HG03045 (cell line): ENCODE measurements around the gene PDE6G.
"Not testable (repeated sequence)": the region's sequence is repeated elsewhere in the genome, so short reads cannot be mapped to it uniquely, and the experiment has no call there.

Experiments used
- ATAC-seq: cut with Tn5 transposase; IDR thresholded peaks from one replicate; pipeline ENCODE4 v1.9.1; 2021; ENCODE audit warnings: mild to moderate bottlenecking, moderate library complexity; ENCODE audit not compliant: unreplicated experiment

Gene PDE6G

DNA sequence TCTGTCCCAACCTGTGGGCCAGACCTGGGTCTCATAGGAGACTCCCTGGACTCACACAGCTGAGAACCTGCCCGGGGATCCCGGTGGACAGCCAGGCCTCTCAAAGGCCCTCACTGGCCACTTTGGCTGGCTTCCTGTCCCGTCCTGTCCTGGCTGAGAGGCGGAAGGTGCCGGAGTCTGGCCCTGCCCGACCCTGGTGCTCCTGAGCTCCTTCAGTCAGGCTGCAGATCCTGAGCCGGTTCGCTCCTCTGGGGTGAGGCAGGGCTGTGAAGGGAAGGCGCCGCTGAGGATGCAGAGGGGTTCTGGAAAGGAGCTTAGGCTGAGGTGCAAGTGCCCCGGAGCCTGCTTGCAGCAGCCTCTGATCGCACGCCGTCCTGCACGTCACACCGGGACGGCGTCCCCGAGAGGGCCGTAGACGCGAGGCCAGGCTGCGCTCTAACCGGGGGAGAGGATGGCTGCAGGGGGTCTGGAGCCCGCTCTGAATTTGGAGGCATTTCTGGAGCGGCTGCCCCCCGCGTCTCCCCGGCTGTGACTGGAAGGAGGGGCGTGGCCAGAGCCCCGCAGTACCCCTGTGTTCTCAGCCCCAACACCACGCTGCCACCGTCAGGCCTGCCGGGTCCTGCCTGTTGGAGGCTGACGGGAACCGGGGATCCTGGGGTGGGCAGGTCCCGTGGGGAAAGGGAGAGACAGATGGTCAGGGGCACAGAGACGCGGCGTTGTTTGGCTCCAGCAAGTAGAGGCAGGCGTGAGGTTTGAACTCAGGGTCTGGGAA, 31.6 kb upstream of the PDE6G start:
- ATAC-seq: no peak

DNA sequence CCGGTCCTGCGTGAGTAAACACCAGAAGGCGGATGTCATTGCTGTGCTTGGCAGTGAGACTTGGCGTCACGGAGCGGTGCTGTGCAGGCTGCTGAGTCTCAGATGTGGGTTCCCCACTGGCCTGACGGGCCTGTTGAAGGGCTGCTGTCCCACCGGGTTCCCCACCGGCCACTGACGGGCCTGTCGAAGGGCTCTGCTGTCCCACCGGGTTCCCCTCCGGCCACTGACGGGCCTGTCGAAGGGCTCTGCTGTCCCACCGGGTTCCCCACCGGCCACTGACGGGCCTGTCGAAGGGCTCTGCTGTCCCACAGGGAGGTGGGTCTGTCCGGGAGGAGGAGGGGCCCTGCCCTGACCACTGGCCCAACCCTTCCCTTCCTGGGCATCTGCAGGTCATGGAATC, 30.3 kb upstream of the PDE6G start:
- no peak for ATAC-seq

DNA sequence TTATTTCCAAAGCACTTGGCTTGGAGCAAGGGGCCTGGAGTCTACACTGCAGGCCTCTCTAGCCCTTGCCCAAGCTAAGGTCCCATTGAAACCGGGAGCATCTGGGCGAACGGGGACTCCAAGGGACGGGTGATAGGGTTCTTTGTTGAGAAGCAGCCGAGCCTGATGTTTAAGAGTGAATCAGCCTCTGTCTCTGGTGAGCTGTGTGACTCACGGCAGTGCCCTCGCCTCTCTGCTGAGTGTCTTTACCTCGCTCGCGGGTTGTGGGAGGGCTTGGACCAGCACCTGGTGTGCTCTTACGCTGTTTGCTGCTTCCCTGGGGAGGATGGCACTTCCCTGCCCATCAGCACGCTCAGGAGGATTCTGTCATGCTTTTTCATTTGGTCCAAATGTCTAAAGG, 28.8 kb upstream of the PDE6G start:
- no peak for ATAC-seq

DNA sequence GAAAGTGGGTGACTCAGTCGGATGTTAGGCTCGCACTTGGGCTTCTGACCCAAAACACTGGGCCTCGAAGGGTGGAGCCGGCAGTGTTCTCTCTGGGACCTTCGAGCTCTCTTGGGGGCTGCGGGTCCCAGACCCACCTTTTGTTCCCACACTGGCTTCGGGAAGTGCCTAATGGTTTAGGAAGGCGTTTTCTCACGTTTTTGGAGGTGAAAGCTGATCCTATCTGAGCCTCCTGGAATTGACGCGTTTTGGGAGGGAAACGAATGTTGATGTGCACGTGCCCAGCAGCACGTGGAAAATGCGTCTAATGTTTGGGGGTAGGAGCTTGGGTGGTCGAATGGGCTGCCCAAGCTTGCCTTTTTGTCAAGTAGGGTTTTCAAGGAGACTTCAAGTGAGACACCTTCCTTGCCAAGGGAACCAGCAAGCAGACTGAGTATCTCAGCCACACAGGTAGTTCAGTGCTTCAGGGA, 28.1 kb upstream of the PDE6G start:
- ATAC-seq: no peak

DNA sequence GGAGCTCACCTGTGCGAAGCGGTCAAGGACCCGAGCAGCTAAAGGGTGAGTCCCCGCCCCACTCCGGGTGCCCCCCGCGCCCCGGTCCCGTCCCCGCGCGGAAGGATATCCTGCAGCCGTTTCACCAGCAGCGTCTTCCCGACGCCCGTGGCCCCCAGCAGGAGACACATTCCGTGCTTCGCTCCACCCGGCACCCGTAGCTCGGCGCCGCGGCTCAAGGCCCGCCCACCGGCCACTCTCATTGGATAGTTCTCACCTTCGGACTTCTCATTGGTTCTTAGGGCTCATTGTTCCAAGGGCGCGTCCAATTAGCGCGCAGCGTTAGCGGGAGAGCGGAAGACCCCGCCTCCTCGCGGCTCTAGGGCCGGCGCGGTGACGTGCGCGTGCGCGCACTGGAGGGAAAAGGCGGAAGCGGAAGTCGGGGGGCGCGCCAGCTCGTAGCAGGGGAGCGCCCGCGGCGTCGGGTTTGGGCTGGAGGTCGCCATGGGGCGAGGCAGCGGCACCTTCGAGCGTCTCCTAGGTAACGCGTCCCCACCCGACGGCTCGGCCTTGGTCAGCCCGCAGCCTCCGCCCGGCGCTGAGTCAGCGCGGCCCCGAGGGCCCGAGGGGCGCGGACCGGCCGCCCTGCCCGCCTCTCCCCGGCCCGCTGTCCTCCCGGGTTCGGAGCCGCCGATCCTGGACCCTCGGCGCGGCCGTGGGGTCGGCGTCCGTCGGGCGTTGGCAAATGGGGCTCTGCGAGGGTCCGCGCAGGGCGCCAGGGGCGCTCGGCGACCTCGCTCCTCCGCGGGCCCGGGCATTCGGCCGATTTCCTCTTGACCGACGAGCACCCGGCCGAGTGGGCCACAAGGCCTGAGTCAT, 27.5 kb upstream of the PDE6G start, which contains the start of the genes ARL16 and HGS:
TSS of gene ARL16 (minus strand) at position 214 of the 858 bp plus-strand sequence. CDS start at position 170, 44 bp downstream.
TSS of gene HGS (plus strand) at position 428 of the 858 bp plus-strand sequence. CDS start at position 484, 56 bp downstream.
- peak; percentile 85 for ATAC-seq

DNA sequence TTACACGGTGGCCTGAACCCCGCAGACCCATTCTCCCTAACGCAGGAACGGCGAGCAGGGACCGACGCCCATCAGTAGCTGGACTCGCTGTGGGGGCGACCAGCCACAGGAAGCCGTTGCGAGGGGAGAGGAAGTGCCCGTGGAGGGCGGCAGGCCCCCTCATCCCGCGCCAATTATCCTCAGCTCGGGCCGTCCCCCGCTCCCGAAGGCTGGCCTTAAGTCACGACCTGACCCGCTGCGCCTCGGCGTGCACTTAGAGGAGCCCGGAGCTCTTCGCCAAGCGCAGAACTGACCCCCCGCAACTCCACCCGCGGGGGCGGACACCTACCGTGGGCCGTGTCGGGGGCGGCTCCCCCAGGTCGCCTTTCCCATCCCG, 26.9 kb upstream of the PDE6G start:
- no peak for ATAC-seq

DNA sequence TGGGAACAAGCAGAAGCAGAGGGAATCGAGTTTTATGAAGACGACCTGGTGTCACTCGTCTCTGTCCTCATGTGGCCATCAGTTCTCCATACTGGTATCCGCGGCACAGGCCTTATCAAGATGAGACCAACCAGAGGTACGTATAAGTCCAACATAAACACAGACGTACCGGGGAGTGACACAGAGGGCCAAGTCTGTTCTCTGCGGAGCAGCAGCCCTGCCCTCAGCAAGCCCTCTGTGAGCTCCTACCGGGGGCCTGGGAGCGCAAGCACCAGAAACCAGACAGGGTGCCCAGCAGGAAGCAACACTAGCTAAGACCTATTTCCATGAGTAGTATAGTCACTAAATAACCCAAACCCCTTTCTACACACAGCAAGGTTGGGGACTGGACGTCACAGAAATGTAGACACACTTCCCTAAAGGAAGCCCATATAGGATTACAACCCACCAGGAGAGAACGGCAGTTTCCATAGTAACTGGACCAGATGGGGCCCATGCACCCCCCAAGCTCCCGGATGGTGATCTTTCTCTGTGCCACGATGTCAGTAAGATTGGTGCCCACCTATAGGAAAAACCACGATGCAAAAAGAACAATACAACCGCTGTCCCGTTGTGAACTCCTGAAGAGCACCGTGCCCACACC, 26.3 kb upstream of the PDE6G start:
- ATAC-seq: no peak

DNA sequence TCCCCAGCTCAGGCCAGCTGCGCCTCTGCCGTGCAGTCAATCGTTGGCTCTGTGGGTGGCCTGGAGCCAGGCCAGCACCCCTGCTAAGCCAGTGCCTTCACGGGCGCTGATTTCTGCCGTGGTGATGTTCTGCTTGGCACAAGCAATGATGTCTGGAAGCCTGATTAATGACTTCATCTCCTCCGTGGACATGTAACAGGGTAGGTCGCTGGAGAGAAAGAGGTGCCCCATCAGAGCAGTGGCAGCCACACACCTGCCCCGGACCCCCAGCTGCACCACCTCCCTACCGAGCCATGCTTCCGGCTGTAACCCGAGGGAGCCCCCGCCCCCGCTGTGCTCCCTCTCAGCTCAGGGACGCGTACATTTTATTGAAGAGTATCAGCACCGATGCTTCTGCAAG, 25.3 kb upstream of the PDE6G start:
- ATAC-seq: no peak

DNA sequence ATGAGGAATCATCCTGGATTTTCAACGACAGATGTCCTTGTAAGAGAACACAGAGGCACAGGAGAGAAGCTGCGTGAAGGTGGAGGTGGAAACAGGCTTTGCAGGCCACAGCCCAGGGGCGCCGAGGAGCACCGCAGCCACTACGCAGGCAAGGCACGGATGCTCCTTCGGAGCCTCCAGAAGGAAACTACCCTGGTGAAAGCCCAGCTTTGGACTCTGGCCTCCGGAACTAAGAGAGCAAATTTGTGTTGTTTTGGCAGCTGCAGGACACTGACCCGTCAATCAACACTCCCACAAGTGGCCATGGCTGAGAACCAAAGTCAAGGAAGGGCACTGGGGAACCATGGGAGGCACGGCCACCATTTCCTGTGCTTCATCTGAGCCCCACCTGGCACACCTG, 23.8 kb upstream of the PDE6G start:
- no peak for ATAC-seq

DNA sequence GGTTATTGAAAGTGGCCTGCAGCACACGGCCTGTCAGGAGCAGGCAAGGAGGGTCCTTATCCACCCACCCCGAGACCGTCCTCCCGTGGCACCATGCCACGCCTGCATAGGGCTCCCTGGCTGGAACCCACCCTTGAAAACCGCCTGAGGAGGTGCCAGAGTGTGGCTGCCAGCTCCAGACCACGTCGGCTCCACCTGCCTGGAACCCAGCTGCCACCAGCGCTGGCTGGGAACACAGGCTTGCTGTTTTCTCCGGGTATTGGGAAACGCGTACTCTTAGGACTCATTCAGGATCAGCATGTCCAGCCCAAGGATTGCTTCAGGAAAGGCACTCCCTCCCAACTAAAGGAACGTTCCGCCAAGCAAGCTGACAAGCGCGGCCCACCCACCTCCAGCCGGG, 20.6 kb upstream of the PDE6G start:
- ATAC-seq: no peak

DNA sequence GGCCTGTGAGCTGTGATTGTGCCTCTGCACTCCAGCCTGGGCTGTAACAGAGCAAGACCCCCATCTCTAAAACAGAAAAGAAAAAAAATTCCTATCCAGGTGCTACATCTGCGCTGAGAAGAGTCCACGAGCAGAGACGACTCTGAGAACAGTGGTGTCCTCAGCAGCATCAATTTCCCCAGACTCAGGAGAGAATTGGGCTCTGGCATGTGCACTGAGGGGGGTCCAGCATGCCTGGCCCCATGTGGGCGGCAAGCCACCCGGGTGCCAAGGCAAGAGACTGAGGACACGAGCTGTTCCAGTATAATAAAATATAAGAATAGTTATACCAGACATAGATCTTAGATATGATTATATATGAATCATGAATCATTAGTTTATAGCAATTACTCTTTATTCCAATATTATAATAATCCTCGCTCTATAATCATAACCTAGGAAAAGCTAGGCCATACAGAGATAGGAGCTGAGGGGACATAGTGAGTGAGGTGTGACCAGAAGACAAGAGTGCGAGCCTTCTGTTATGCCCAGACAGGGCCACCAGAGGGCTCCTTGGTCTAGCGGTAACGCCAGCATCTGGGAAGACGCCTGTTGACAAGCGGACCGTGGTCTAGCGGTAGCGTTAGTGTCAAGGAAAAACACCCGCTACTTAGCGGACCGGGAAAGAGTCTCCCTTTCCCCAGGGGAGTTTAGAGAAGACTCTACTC, 19.3 kb upstream of the PDE6G start:
- not testable (repeated sequence) for ATAC-seq

DNA sequence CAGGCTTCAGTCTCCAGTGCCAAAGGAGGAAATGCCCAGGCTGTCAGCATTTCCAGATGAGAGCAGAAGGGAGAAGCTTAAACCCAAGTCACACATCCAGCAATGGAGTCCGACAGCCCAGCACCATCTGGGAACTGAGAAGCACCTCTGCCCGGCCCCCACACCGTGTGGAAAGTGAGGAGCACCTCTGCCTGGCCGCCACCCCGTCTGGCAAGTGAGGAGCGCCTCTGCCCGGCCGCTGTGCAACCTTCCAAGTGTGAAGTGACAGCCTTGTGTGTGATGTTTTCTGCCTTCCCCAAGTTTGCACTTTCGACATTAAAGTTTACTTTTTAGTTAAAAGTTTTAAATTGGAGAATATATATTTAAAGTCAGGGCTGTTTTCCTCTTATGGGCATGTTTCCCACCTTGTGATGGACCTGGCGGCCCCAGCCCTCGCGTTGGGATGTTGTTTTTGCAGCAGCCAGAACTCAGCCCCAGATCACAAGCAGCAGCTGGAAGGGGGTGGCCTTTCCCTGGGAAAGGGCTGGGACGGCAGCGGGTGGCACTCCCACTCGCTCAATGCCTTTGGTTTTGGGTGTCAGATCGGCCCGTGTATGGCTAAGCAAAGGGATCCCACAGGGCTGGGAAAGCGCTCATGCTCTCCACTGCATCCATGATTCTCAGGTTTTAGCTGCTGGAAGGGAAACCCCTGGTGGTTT, 17.4 kb upstream of the PDE6G start:
- ATAC-seq: no peak

DNA sequence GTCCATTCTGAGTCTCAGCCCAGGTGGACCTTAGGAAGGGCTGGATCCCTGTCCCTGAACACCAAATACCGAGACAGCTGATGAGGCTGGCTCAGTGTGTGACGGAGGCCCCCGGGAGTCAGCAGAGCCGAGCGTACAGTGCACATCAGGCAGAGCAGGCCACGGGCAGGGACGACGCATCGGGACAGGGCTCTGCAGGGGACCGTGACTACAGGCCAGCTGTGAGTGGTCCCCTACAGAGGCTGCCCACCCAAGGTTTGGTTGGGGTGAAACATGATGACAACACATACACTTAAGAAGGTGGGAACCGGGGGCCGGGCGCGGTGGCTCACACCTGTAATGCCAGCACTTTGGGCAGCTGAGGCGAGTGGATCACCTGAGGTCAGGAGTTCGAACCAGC, 16.6 kb upstream of the PDE6G start:
- ATAC-seq: no peak

DNA sequence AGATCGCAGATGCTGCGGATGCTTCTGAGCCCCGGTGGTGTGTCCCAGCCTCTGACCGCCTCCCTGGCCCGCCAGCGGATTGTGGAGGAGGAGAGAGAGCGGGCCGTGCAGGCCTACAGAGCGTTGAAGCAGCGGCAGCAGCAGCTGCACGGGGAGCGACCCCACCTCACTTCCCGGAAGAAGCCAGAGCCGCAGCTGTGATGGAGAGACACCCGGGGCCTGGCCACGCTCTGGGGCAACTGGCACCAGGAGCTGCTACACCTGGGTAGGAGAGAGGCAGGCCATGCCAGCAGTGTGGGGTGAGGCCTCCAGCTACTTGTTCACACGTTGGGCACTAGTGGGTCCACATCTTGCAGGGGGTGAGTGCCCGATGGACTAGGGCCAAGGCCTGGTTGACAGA, 16.2 kb upstream of the PDE6G start:
- no peak for ATAC-seq

DNA sequence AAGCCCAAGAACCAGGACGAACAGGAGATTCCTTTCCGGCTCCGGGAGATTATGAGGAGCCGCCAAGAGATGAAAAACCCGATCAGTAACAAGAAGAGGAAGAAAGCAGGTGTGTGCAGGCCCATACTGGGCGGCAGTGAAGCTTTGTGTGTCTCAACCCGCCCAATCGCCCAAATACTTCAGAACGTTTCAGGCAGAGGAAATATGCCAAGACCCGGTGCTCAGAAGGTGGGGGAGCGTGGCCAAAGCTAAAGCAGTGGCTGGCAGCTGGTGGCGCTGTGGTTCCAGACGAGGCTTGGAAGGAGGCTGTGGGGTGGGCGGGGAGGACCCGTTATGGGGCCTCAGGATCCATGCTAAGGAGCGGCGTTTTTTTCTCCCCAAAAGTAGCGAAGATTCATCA, 11.4 kb upstream of the PDE6G start:
- ATAC-seq: no peak

DNA sequence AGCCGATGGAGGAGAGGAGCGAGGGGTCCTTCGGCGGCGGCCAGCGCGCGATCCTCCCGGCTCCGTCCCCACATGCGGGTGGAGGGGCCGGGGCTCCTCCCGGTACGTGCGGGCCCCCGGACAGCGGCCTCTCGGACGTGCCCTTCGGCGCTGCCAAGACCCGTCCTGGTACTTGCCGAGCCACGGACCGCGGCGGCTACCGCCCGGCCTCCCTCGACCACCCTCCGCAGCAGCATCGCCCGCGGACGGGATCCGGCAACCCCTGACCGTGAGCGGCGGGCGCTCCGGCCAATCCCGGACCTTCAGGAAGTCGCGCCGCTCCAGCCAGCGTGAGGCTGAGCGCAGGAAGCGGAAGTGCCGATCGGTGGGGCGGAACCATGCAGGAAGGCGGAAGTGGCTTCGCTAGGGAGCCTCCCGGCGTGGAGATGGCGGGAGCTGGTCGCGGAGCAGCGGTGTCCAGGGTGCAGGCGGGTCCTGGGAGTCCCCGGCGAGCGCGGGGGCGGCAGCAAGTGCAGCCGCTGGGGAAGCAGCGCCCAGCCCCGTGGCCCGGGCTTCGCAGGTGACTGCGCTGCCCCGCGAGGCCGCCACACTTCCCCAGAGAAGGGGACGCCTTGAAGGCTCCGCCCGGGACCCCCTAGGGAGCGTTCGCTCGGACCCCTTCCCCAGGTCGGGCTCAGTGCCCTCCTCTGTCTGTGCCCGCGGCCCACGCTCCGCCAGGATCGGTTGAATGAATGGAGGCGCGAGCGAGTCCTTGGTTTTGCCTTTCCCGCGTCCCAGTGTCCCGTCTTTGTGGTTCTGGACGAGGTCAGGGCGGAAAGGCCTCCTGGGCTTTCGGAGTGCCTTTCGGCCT, 10.2 kb upstream of the PDE6G start, which contains the start of the genes CCDC137 and OXLD1:
TSS of gene CCDC137 (plus strand) at position 396 of the 850 bp plus-strand sequence. CDS start at position 426, 30 bp downstream.
TSS of gene OXLD1 (minus strand) at position 264 of the 850 bp plus-strand sequence. CDS start at position 236, 28 bp downstream.
- ATAC-seq: peak; percentile 86

DNA sequence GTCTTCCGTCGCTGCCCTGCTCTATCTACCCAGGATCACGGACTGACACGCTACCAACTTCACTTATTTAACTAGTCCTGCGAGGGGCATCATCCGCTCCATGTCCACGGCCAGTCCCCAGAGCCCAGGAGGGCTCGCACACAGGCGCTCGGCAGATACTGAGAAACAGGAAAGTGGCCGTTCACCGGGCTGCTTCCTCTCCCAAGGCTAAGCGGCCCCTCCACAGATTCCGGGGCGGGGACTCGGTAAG, 9.7 kb upstream of the PDE6G start:
- ATAC-seq: peak; percentile 19

DNA sequence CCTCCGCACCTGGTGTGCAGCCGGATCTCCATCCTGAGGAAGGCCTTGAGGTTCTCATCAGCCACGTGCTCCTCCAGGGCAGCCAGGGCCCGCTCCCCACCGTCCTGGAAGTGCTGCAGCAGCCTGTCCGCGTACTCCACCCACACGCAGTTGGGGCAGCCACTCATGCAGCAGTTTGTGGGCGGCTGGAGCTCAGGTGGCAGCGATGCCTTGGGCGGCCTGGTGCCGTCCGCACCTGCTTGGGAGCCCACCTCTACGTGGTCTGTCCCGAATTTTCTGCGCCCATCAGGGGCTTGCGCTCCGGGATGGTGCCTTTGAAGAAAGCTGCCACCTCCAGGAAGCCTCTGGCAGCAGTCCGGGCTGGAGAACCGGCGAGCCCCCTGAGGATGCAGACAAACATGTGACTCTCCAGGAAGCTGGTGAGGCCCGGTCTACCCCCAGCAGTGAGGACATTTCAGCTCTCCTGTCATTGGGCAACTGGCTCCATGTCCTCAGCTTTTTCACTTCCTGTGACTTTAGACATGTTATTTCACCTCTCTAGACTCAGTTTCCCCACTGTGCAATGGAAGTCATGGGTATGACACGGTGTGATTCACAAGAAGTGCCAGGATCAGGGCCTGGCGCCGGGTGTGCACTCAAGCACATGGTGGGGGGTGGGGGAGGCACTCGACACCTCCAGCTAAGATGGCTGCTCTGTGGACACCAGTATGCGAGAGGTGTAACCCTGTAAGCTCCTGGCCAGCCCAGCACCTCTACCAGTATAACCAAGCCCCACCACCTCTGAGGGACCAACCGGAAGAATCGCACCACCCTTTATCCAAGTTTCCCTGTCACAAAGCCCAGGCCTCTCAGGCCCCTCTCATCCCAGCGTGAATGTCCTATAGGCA, 9.1 kb upstream of the PDE6G start:
- no peak for ATAC-seq
